Subcutaneous abdominal adipose tissue (tissue), 5 donors: ENCODE results near the gene ABTB2.

Experiments
- H3K27ac ChIP-seq: one replicate; pipeline ENCODE4 v1.7.0; 2013; ENCODE audit warnings: low read depth, mild to moderate bottlenecking, inconsistent platforms, low read length, moderate library complexity
- H3K27me3 ChIP-seq, 5 donors: one replicate each; pipeline ENCODE4 v1.7.0; 2013; ENCODE audit warnings: low read length in 5 of 5, inconsistent platforms in 1 of 5; ENCODE audit not compliant: control insufficient read depth in 5 of 5, insufficient read depth in 4 of 5
- H3K36me3 ChIP-seq, 5 donors: one replicate each; pipeline ENCODE4 v1.7.0; 2013; ENCODE audit warnings: low read length in 5 of 5; ENCODE audit not compliant: control insufficient read depth in 5 of 5, insufficient read depth in 5 of 5
- H3K4me1 ChIP-seq, 5 donors: one replicate each; pipeline ENCODE4 v1.7.0; 2013; ENCODE audit warnings: low read length in 5 of 5, mild to moderate bottlenecking in 3 of 5, moderate library complexity in 1 of 5; ENCODE audit not compliant: control insufficient read depth in 5 of 5, insufficient read depth in 5 of 5
- H3K4me3 ChIP-seq, 5 donors: one replicate each; pipeline ENCODE4 v1.7.0; 2013; ENCODE audit warnings: low read length in 5 of 5, low read depth in 1 of 5
- H3K9ac ChIP-seq, 5 donors: one replicate each; pipeline ENCODE4 v1.7.0; 2013; ENCODE audit warnings: low read length in 5 of 5, mild to moderate bottlenecking in 4 of 5, moderate library complexity in 3 of 5
- H3K9me3 ChIP-seq, 5 donors: one replicate each; pipeline ENCODE4 v1.7.0; 2013; ENCODE audit warnings: low read length in 5 of 5; ENCODE audit not compliant: control insufficient read depth in 5 of 5
- donor health status: healthy.
- donor health status: healthy.
- donor health status: healthy.
- donor health status: healthy.
- donor health status: healthy.

ABTB2 gene

GRCh38 chr11:34280945-34281872 is 76.6 kb downstream of the ABTB2 start:
- no peak overlapping the region for H3K9ac ChIP-seq
- no peaks in the 10 kb centered on the region for H3K27me3 ChIP-seq
- H3K4me3 ChIP-seq, result no peak overlapping the region
- H3K27ac ChIP-seq, result no peak overlapping the region
- H3K9me3 ChIP-seq, result no peaks in the 10 kb centered on the region
- peaks cover 0 to 25% (median 13%) of the 10 kb centered on the region in 5 donors for H3K4me1 ChIP-seq
- H3K36me3 ChIP-seq, result no peaks in the 10 kb centered on the region

GRCh38 chr11:34278693-34279297 is 79.0 kb downstream of the ABTB2 start:
- H3K9ac ChIP-seq, result no peak overlapping the region
- peaks cover 0 to 34% (median 26%) of the 10 kb centered on the region in 5 donors for H3K4me1 ChIP-seq
- no peak overlapping the region for H3K4me3 ChIP-seq

GRCh38 chr11:34278175-34278574 is 79.6 kb downstream of the ABTB2 start:
- Histone ChIP-seq H3K4me3 (no peak overlapping the region), H3K9ac (no peak overlapping the region), H3K27ac (no peak overlapping the region), H3K4me1 (peaks cover 0 to 34% (median 26%) of the 10 kb centered on the region in 5 donors), H3K27me3 (no peaks in the 10 kb centered on the region), H3K9me3 (no peaks in the 10 kb centered on the region), H3K36me3 (no peaks in the 10 kb centered on the region)

More at GRCh38 chr11:34278693-34279297, 79.0 kb downstream of the ABTB2 start:
- Histone ChIP-seq H3K27ac (no peak overlapping the region), H3K27me3 (no peaks in the 10 kb centered on the region), H3K36me3 (no peaks in the 10 kb centered on the region), H3K9me3 (no peaks in the 10 kb centered on the region)

GRCh38 chr11:34277171-34277570 is 80.6 kb downstream of the ABTB2 start:
- Histone ChIP-seq H3K27me3 (no peaks in the 10 kb centered on the region), H3K36me3 (no peaks in the 10 kb centered on the region), H3K9me3 (no peaks in the 10 kb centered on the region), H3K4me1 (peaks cover 0 to 34% (median 26%) of the 10 kb centered on the region in 5 donors), H3K9ac (no peak overlapping the region), H3K27ac (no peak overlapping the region), H3K4me3 (no peak overlapping the region)

- no peak overlapping the region for H3K9ac ChIP-seq
- H3K4me1 ChIP-seq, result peaks cover 0 to 31% (median 25%) of the 10 kb centered on the region in 5 donors
- H3K9me3 ChIP-seq, result no peaks in the 10 kb centered on the region
- H3K27me3 ChIP-seq, result no peaks in the 10 kb centered on the region
- no peak overlapping the region for H3K4me3 ChIP-seq
- no peak overlapping the region for H3K27ac ChIP-seq
- H3K36me3 ChIP-seq, result no peaks in the 10 kb centered on the region
Measured at GRCh38 chr11:34276352-34276864, 81.4 kb downstream of the ABTB2 start.

GRCh38 chr11:34275486-34275885 is 82.3 kb downstream of the ABTB2 start:
- Histone ChIP-seq H3K9me3 (no peaks in the 10 kb centered on the region), H3K9ac (peak overlapping the region in 1 of 5 donors; percentile 31), H3K27me3 (no peaks in the 10 kb centered on the region), H3K27ac (no peak overlapping the region), H3K36me3 (no peaks in the 10 kb centered on the region), H3K4me3 (no peak overlapping the region), H3K4me1 (peaks cover 0 to 22% (median 19%) of the 10 kb centered on the region in 5 donors)

GRCh38 chr11:34274712-34275398 is 83.0 kb downstream of the ABTB2 start:
- H3K9me3 ChIP-seq, result no peaks in the 10 kb centered on the region
- H3K27ac ChIP-seq, result no peak overlapping the region
- H3K4me3 ChIP-seq, result no peak overlapping the region
- H3K36me3 ChIP-seq, result no peaks in the 10 kb centered on the region
- no peaks in the 10 kb centered on the region for H3K27me3 ChIP-seq
- H3K4me1 ChIP-seq, result peaks cover 0 to 22% (median 19%) of the 10 kb centered on the region in 5 donors
- peak overlapping the region in 1 of 5 donors; percentile 31 for H3K9ac ChIP-seq

GRCh38 chr11:34273099-34273498 is 84.7 kb downstream of the ABTB2 start:
- Histone ChIP-seq H3K9me3 (no peaks in the 10 kb centered on the region), H3K27me3 (no peaks in the 10 kb centered on the region), H3K36me3 (no peaks in the 10 kb centered on the region), H3K4me1 (peaks cover 0 to 13% (median 11%) of the 10 kb centered on the region in 5 donors), H3K9ac (no peak overlapping the region), H3K27ac (no peak overlapping the region), H3K4me3 (no peak overlapping the region)

GRCh38 chr11:34271727-34272126 is 86.1 kb downstream of the ABTB2 start:
- no peak overlapping the region for H3K9ac ChIP-seq
- H3K27me3 ChIP-seq, result no peaks in the 10 kb centered on the region
- H3K27ac ChIP-seq, result no peak overlapping the region
- peaks cover 0 to 15% (median 13%) of the 10 kb centered on the region in 5 donors for H3K4me1 ChIP-seq
- no peaks in the 10 kb centered on the region for H3K36me3 ChIP-seq
- H3K4me3 ChIP-seq, result no peak overlapping the region
- no peaks in the 10 kb centered on the region for H3K9me3 ChIP-seq
